WTC11 (cell line): Measurements from ENCODE around the gene ITIH5. TPM values are rescaled to one million over a fixed set of nuclear protein-coding genes. Genes with fewer than 3 reads are reported as not detected.
"Not testable (repeated sequence)": the region's sequence is repeated elsewhere in the genome, so short reads cannot be mapped to it uniquely, and the experiment has no call there.

Experiments
- ATAC-seq: fragments of 200-7000 bp; cut with Tn5 transposase; 2 replicates; pipeline ENCODE4 v1.10.0; 2021; ENCODE audit warnings: mild to moderate bottlenecking, moderate library complexity
- Bru-seq: library from RNA; stranded (reverse); fragments of 400-500 nt; gene quantifications from one replicate; lab custom pipeline; 2021; lab: Mats Ljungman, UMichigan
- CTCF ChIA-PET: fragments of 300-600 bp; sonication (Branson Sonifier 250); formaldehyde crosslinking; loops from one replicate; lab custom pipeline; 2021; ENCODE audit warnings: antibody characterized with exemption; lab: Charles Lee
- POLR2A ChIA-PET: fragments of 350-600 bp; sonication (Branson Sonifier 250); formaldehyde crosslinking; loops from one replicate; lab custom pipeline; 2021; ENCODE audit warnings: antibody characterized with exemption; lab: Charles Lee
- DNase-seq: peaks from one replicate; pipeline ENCODE4 v3.0.0; 2021; ENCODE audit warnings: low spot score
- H3K27ac Mint-ChIP-seq: 2 replicates; pipeline ENCODE4 v1.8.0; 2021; ENCODE audit warnings: mixed read lengths
- H3K27me3 Mint-ChIP-seq: 2 replicates; pipeline ENCODE4 v1.8.0; 2021; ENCODE audit warnings: low read depth, mild to moderate bottlenecking, moderate library complexity, mixed read lengths
- H3K36me3 Mint-ChIP-seq: 2 replicates; pipeline ENCODE4 v1.8.0; 2021; ENCODE audit warnings: mixed read lengths
- H3K4me1 Mint-ChIP-seq: 2 replicates; pipeline ENCODE4 v1.8.0; 2022; ENCODE audit warnings: mixed read lengths
- H3K4me3 Mint-ChIP-seq: 2 replicates; pipeline ENCODE4 v1.8.0; 2021; ENCODE audit warnings: mild to moderate bottlenecking, moderate library complexity, mixed read lengths
- H3K9me3 Mint-ChIP-seq: 2 replicates; pipeline ENCODE4 v1.8.0; 2021; ENCODE audit warnings: mixed read lengths
- EMX1 ChIP-seq: fragments of 250-450 bp; sonication (Bioruptor Pico); IDR thresholded peaks from 2 replicates; pipeline ENCODE4 v1.8.0; 2021; ENCODE audit warnings: mild to moderate bottlenecking
- GABPB1 ChIP-seq: sonication (generic); formaldehyde crosslinking; IDR thresholded peaks from 2 replicates; pipeline ENCODE4 v1.8.1; 2023; ENCODE audit warnings: mild to moderate bottlenecking, missing genetic modification reagents
- GRHL2 ChIP-seq: fragments of 250-450 bp; sonication (Bioruptor Pico); IDR thresholded peaks from 2 replicates; pipeline ENCODE4 v1.8.0; 2022; ENCODE audit warnings: mild to moderate bottlenecking, moderate library complexity; ENCODE audit not compliant: insufficient replicate concordance, severe bottlenecking
- MAX ChIP-seq: sonication (generic); formaldehyde crosslinking; IDR thresholded peaks from 2 replicates; pipeline ENCODE4 v1.8.0; 2022; ENCODE audit warnings: mild to moderate bottlenecking, missing genetic modification reagents
- PRDM15 ChIP-seq: sonication (generic); formaldehyde crosslinking; IDR thresholded peaks from 2 replicates; pipeline ENCODE4 v1.8.0; 2022; ENCODE audit warnings: missing genetic modification reagents
- RORB ChIP-seq: fragments of 250-450 bp; sonication (Bioruptor Pico); IDR thresholded peaks from 2 replicates; pipeline ENCODE4 v1.9.0; 2021; ENCODE audit warnings: mild to moderate bottlenecking
- SOX15 ChIP-seq: fragments of 250-450 bp; sonication (Bioruptor Pico); IDR thresholded peaks from 2 replicates; pipeline ENCODE4 v1.9.0; 2021; ENCODE audit warnings: mild to moderate bottlenecking
- SP1 ChIP-seq: sonication (generic); formaldehyde crosslinking; conservative IDR thresholded peaks from 2 replicates; pipeline ENCODE4 v1.8.1; 2022; ENCODE audit warnings: missing genetic modification reagents
- TEAD4 ChIP-seq: sonication (generic); formaldehyde crosslinking; IDR thresholded peaks from 2 replicates; pipeline ENCODE4 v1.8.0; 2022; ENCODE audit warnings: mild to moderate bottlenecking, missing genetic modification reagents
- ZBTB21 ChIP-seq: sonication (generic); formaldehyde crosslinking; IDR thresholded peaks from 2 replicates; pipeline ENCODE4 v1.8.1; 2023; ENCODE audit warnings: mild to moderate bottlenecking, missing genetic modification reagents, borderline replicate concordance
- ZNF121 ChIP-seq: sonication (generic); formaldehyde crosslinking; IDR thresholded peaks from 2 replicates; pipeline ENCODE4 v1.8.0; 2023; ENCODE audit warnings: missing genetic modification reagents
- ZNF138 ChIP-seq: sonication (generic); formaldehyde crosslinking; conservative IDR thresholded peaks from 2 replicates; pipeline ENCODE4 v1.8.1; 2022; ENCODE audit warnings: mild to moderate bottlenecking, moderate library complexity, missing genetic modification reagents
- ZNF263 ChIP-seq: sonication (generic); formaldehyde crosslinking; IDR thresholded peaks from 2 replicates; pipeline ENCODE4 v1.8.1; 2022; ENCODE audit warnings: low read depth, mild to moderate bottlenecking, moderate library complexity, missing genetic modification reagents
- long read RNA-seq, 3 experiments: library from RNA in 1 of 3; library from capped mRNA in 1 of 3; library from polyadenylated mRNA in 1 of 3; unstranded in 2 of 3; stranded (forward) in 1 of 3; transcript quantifications; one replicate each; pipeline ENCODE4 v2.0.0, GENCODE V29; 2021
- total RNA-seq: library from RNA; stranded (reverse); gene quantifications from 3 replicates; pipeline ENCODE4 v1.2.3, GENCODE V29; 2021

The ITIH5 gene
- total RNA-seq (3.1 to 3.8 TPM (median 3.6 TPM) in 3 replicates), Bru-seq, nascent RNA (percentile 35 among the genes with signal in this experiment)
- long read RNA-seq, experiment 1, full-length matches to known transcripts: 8 of 19 reads
- long read RNA-seq, experiment 1, partial matches to known transcripts: 5 of 19 reads
- long read RNA-seq, experiment 1, other reads (novel, unspliced or antisense): 6 of 19 reads
- long read RNA-seq, experiment 2, full-length matches to known transcripts: 2 of 3 reads
- long read RNA-seq, experiment 2, partial matches to known transcripts: 1 of 3 reads
- long read RNA-seq, experiment 2, other reads (novel, unspliced or antisense): 0 of 3 reads
- long read RNA-seq, experiment 3: 0 reads

GRCh38 chr10:7666253-7667023, at the start of gene ITIH5:
Gene ITIH5, minus strand, starts transcription at chr10:7666966. Its CDS starts 74 bp downstream, at chr10:7666892.
- ATAC-seq: peak; percentile 56
- Mint-ChIP-seq H3K27me3 (peaks cover 44% of the 10 kb centered on the region), H3K36me3 (no peaks in the 10 kb centered on the region), H3K27ac (no peak within 1 kb of the TSS), H3K4me1 (peaks cover 16% of the 10 kb centered on the region), H3K4me3 (peak within 1 kb of the TSS; percentile 83), H3K9me3 (no peaks in the 10 kb centered on the region)
- no peak for TF ChIP-seq GRHL2 (CRISPR knock-in tag)
- TF ChIP-seq ZNF121 (CRISPR knock-in tag): peak; percentile 83
- no peak for TF ChIP-seq GABPB1 (CRISPR knock-in tag)
- peak; percentile 64 for TF ChIP-seq SP1 (CRISPR knock-in tag)
- 0 out of 2 replicates have a peak, but pooled peaks have one; percentile 28 for TF ChIP-seq ZBTB21 (CRISPR knock-in tag)
- TF ChIP-seq PRDM15 (CRISPR knock-in tag): no peak
- ChIA-PET POLR2A (interaction anchor here (0.7 kb wide), 1 partner anchor 151 kb away, joined by 4 read pairs; no protein-coding TSS in a partner anchor), CTCF (interaction anchor here (0.9 to 2.5 kb wide), 7 partner anchors 14 to 141 kb away, joined by 3 to 21 read pairs (median 6); no protein-coding TSS in a partner anchor)
- peak; percentile 50 for DNase-seq

- no peak for DNase-seq
- peaks cover 3% of the 10 kb centered on the region for H3K27me3 Mint-ChIP-seq
- TF ChIP-seq EMX1 (CRISPR knock-in tag) (no peak), ZNF138 (no peak)
- TF ChIP-seq, all 79 proteins: peak for 0
- Mint-ChIP-seq H3K4me1 (0 out of 2 replicates have a peak, but pooled peaks cover 4% of the 10 kb centered on the region), H3K27ac (no peak overlapping the region), H3K9me3 (peaks cover 11% of the 10 kb centered on the region), H3K4me3 (no peak overlapping the region), H3K36me3 (no peaks in the 10 kb centered on the region)
- ATAC-seq: no peak
- ChIA-PET POLR2A (interaction anchor here (0.6 kb wide), 1 partner anchor 26 kb away, joined by 5 read pairs; no protein-coding TSS in a partner anchor), CTCF (no interaction called here)
These were observed 48.7 kb upstream of the ITIH5 start for GRCh38 chr10:7715515-7715914.

GRCh38 chr10:7711075-7711474, 44.3 kb upstream of the ITIH5 start:
- H3K27ac Mint-ChIP-seq, POLR2A ChIA-PET, ATAC-seq, CTCF ChIA-PET, H3K27me3 Mint-ChIP-seq, H3K4me1 Mint-ChIP-seq, H3K36me3 Mint-ChIP-seq, DNase-seq, H3K4me3 Mint-ChIP-seq: not testable (repeated sequence)
- peaks cover 14% of the 10 kb centered on the region for H3K9me3 Mint-ChIP-seq

- ATAC-seq (no peak), DNase-seq (no peak)
- ChIA-PET CTCF (no interaction called here), POLR2A (no interaction called here)
- Mint-ChIP-seq H3K9me3 (peaks cover 14% of the 10 kb centered on the region), H3K4me3 (no peak overlapping the region), H3K27me3 (peaks cover 3% of the 10 kb centered on the region), H3K36me3 (no peaks in the 10 kb centered on the region), H3K27ac (no peak overlapping the region), H3K4me1 (peaks cover 3% of the 10 kb centered on the region; the same call in 1 of the 2 replicates)
- no peak for TF ChIP-seq MAX (CRISPR knock-in tag)
- TF ChIP-seq TEAD4 (CRISPR knock-in tag): no peak
- no peak for TF ChIP-seq RORB
- no peak for TF ChIP-seq SOX15
- TF ChIP-seq ZNF263 (CRISPR knock-in tag): no peak
These were observed 43.7 kb upstream of the ITIH5 start for GRCh38 chr10:7710446-7710845.
